C4-2B (cell line): ENCODE measurements around the gene GCSAM.

Experiments used
- H3K27ac ChIP-seq: fragments of 450-650 bp; 2 replicates; pipeline ENCODE4 v1.5.1; 2017
- ZFX ChIP-seq: fragments of 450-650 bp; IDR thresholded peaks from 2 replicates; pipeline ENCODE4 v1.6.1; 2017
- TF ChIP-seq, protein P1 (sequence below): fragments of 450-650 bp; conservative IDR thresholded peaks from 2 replicates; pipeline ENCODE4 v1.5.1; 2017; ENCODE audit warnings: mild to moderate bottlenecking

GCSAM gene

DNA sequence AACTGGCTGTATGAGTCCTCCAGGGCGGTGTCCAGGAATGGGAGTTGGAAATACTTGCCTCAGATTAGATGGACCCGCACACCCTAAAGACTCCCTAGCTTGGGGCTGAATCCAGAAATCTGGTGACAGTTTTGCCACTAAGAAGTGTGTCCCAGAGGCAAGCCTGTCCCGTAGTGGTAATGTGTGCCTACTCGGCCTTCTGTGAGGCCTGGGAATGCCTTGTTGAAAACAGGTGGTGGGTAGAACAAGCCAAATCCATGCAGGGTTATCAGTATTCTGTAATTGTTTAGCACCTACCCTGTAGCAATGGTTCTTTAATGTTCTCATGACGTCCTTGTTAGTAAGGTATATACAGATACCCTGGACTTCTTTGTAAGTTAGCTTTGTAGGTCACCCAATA, 45.3 kb downstream of the GCSAM start:
- TF ChIP-seq, protein P1, sequence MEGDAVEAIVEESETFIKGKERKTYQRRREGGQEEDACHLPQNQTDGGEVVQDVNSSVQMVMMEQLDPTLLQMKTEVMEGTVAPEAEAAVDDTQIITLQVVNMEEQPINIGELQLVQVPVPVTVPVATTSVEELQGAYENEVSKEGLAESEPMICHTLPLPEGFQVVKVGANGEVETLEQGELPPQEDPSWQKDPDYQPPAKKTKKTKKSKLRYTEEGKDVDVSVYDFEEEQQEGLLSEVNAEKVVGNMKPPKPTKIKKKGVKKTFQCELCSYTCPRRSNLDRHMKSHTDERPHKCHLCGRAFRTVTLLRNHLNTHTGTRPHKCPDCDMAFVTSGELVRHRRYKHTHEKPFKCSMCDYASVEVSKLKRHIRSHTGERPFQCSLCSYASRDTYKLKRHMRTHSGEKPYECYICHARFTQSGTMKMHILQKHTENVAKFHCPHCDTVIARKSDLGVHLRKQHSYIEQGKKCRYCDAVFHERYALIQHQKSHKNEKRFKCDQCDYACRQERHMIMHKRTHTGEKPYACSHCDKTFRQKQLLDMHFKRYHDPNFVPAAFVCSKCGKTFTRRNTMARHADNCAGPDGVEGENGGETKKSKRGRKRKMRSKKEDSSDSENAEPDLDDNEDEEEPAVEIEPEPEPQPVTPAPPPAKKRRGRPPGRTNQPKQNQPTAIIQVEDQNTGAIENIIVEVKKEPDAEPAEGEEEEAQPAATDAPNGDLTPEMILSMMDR, result no peak
- no peak for TF ChIP-seq ZFX
- H3K27ac ChIP-seq, result no peak overlapping the region

DNA sequence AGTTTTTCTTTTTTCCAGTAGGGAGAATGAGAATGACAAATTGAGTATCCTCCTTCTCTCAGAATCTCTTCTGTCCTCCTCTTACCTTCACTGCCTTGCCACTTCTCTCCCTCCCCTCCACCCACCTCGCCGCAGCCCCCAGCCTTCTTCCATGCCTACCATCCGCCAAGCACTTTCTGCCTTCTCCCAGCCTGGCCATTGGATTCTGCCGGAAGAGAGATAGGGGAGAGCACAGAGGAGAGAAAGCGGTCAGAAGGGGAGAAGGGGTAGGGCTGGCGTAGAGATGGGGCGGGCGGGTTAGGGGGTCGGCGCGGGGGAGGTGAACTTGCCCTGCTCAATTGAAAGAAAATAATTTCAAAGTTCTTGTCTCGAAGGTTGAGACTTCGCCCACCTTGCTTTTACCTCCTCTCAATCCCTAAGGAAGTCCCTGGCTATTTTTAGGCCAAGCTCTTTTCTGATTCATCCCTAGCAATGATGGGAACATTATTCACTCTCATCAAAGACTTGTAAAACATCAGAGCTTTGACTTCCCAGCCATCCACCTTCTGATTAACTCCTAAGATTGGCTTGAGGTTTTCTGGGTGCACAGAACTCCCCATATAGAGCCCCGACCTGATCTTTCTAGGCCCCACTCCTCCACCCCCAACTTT, 46.0 kb downstream of the GCSAM start:
- no peak overlapping the region for H3K27ac ChIP-seq
- TF ChIP-seq, protein P1, result no peak
- TF ChIP-seq ZFX, result no peak

DNA sequence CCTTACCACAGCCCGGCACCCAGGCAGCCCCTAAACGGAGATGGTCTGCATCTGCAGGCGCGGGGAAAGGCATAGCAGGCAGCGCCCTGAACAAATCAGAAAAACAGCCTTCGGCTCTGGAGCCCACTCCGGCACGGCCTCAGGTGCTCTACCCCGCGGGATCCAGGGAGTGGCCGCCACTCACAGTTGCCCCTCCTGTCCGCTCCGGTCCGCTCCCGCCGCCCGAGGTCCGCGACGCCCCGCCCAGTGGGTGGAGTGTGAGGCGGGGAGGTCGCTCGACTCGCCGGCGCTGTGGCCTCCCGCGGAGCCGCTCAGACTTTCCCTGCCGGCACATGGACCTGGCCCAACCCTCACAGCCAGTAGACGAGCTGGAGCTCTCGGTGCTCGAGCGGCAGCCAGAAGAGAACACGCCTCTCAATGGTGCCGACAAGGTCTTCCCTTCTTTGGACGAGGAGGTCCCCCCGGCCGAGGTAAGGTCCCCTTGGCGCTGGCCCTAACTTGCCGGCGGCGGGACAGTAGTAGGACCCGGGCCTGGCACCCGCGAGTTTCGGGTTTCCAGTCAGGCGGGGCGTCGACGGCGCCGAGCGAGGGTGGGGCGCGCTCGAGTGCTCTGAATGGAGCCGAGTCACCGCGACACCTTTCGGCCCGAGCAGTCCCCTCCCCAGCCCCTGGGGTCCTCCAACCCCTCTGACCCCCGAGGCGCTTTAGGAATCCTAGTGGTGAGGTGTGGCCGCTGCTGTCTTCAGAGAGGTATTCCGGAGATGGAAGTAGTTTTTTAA, 46.8 kb downstream of the GCSAM start, which contains the start of gene C3orf52:
C3orf52 (plus strand) TSS at position 314 of the 779 bp plus-strand sequence; CDS start at position 333, 19 bp downstream.
- TF ChIP-seq ZFX, result no peak
- TF ChIP-seq, protein P1, result no peak

DNA sequence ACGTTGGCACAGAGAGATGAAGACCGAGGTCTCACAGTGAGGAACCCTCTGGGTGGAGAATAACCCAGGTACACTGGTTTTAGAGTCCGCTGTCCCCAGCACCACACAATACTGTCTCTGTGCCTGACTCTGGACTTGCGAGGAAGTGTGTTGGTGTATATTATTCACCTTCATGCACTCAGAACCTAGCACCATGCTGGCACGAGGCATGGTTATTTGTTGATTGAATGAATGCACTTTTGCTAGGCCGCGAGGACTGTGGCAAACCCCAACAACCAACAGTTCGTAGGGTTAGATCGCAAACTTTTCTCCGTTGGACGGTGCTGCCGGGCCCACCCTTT, 47.3 kb downstream of the GCSAM start:
- H3K27ac ChIP-seq, result no peak overlapping the region
- TF ChIP-seq, protein P1, result no peak
- TF ChIP-seq ZFX, result no peak

More for the DNA sequence above, 46.8 kb downstream of the GCSAM start, which contains the start of gene C3orf52:
- H3K27ac ChIP-seq, result no peak within 1 kb of the TSS

DNA sequence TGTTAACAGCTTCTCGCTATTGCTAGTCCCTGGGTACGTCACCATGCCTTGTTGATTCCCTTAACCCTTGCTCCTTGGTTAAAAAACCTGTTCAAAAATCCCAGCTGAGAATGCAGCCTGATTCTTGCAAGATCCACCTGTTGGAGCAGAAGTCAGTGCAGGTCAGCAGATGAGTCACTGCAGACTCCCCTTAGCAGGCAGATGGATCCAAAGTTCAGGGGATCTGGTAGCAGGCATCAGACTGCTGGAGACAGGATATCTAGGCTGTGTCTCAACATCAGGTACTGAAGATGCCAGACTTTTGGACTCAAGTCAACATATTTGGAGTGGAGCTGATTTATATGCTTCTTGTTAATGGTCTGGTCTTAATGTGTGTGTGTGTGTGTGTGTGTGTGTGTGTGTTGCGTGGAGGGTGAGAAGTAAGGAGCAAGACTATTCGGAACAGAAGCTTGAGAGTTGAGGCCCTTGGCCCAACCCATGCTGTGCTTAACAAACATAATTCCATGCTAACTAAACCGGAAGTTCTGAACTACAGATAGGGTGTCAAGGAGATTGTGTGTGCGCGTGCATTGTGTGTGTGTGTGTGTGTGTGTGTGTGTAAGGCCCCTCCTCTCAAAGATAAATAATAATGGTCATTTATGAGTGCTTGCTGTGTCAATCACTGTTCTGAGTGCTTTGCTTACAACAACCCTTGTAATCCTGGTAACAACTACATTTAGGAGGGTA, 47.9 kb downstream of the GCSAM start:
- no peak overlapping the region for H3K27ac ChIP-seq
- TF ChIP-seq, protein P1, result no peak
- TF ChIP-seq ZFX, result no peak

DNA sequence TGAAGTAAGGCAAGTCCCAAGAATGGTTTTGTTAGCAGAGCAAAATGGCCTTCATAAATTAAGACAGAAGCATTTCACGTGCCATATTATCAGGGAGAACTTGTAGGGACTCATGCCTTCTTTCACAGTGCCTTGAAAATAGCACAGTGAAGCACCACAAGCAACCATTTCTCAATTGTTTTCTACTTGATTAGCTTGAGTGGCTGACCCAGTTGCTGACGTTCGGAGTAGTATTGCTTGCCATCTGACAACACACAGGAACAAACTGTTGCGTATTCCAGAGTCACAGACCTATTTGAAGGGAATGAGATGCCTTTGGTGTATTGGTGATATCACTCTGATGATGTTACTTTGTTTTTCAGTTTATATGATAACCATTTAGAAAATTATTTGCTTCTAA, 49.8 kb downstream of the GCSAM start:
- no peak for TF ChIP-seq ZFX
- TF ChIP-seq, protein P1, result no peak
- no peak overlapping the region for H3K27ac ChIP-seq
